ENCODE measurements around the gene IFNL3.

IFNL3 gene

DNA sequence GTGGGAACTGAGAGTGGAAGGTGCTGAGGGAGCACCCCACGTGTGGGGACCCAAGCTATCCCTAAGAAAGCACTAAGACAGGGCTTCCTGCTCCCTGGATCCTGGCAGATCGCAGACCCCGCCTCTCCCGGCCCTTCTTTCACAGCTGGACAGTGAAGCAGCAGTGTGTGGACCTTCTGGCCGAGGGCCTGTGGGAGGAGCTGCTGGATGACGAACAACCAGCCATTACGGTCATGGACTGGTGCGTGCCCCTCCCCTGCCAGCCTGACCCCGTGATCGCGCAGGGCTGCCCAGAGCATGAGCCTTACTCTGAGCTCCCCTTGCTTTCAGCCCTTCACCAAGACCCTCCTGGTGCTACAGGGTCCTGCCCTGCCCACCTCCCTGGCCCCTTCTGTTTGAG lies 45.8 kb downstream of the IFNL3 start:
- no peak overlapping the region for H3K27ac ChIP-seq
- TF ChIP-seq, protein P1, sequence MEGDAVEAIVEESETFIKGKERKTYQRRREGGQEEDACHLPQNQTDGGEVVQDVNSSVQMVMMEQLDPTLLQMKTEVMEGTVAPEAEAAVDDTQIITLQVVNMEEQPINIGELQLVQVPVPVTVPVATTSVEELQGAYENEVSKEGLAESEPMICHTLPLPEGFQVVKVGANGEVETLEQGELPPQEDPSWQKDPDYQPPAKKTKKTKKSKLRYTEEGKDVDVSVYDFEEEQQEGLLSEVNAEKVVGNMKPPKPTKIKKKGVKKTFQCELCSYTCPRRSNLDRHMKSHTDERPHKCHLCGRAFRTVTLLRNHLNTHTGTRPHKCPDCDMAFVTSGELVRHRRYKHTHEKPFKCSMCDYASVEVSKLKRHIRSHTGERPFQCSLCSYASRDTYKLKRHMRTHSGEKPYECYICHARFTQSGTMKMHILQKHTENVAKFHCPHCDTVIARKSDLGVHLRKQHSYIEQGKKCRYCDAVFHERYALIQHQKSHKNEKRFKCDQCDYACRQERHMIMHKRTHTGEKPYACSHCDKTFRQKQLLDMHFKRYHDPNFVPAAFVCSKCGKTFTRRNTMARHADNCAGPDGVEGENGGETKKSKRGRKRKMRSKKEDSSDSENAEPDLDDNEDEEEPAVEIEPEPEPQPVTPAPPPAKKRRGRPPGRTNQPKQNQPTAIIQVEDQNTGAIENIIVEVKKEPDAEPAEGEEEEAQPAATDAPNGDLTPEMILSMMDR (IDR thresholded peaks at IDR 0.05) = no peak
- TF ChIP-seq ZFX (IDR thresholded peaks at IDR 0.05; ENCODE audit: borderline replicate concordance) = no peak

DNA sequence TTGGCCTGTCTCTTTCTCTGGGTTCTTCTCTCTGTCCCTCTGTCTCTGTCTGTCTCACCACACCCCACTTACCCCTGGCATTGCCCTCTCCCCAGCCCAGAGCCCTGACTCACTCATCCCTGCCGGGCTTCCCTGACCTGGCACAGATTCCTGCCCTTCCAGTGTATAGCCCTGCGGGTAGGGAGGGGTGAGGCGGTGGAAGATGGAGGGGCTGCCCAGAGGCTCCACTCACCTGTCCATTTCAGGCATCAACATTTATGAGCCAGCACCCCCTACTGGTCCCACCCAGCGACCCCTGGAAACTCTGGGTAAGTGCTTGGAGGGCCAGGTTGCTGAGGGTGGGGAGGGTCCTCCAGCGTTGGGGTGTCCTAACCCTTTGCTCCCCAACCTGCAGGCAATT lies 47.0 kb downstream of the IFNL3 start:
- no peak for TF ChIP-seq ZFX (IDR thresholded peaks at IDR 0.05; ENCODE audit: borderline replicate concordance)
- TF ChIP-seq, protein P1 (IDR thresholded peaks at IDR 0.05) = no peak
- H3K27ac ChIP-seq = no peak overlapping the region

DNA sequence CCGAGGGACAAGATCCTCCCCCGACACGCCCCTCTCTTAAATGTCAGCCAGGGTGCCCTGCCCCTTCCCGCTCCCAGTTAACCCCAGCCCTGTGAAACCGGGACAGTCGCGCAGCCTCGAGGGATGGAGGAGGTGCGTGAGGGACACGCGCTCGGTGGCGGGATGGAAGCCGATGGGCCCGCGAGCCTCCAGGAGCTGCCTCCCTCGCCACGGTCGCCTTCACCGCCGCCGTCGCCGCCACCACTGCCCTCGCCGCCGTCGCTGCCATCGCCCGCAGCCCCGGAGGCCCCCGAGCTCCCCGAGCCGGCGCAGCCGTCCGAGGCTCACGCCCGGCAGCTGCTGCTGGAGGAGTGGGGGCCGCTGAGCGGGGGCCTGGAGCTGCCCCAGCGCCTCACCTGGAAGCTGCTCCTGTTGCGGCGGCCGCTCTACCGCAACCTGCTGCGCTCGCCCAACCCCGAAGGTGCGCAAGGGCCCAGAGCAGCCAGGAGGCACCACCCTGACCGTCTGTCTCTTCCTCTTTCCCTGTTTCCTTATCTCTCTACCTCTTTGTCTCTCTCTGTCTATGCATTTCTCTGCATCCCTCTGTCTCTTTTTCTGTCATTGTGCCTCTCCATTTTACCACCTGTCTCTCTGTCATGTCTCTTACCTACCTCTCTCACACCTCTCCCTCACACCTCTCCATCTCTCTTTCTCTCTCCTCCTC lies 47.8 kb downstream of the IFNL3 start, which contains the start of gene NCCRP1:
Gene NCCRP1, plus strand, starts transcription at position 105 of the 703 bp plus-strand sequence. Its CDS starts 19 bp downstream, at position 124.
- no peak for TF ChIP-seq ZFX (IDR thresholded peaks at IDR 0.05; ENCODE audit: borderline replicate concordance)
- TF ChIP-seq, protein P1 (IDR thresholded peaks at IDR 0.05) = no peak
- no peak within 1 kb of the TSS for H3K27ac ChIP-seq

DNA sequence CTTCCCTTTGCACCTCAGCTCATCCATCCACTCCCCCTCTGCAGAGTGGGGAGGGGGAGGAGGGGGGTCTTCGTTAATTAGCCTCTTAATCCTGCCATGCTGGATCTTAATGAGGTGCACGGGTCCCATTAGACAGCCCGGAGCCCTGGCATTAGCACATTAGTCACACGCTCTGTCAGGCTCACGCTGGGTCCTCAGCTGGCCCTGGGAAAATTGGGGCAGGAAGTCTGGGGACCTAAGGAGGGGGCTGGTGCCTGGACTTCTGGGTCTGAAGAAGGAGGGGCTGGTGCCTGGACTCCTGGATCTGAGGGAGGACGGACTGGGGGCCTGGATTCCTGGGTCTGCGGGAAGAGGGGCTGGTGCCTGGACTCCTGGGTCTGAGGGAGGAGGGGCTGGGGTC lies 48.5 kb downstream of the IFNL3 start:
- H3K27ac ChIP-seq = no peak overlapping the region
- TF ChIP-seq ZFX (IDR thresholded peaks at IDR 0.05; ENCODE audit: borderline replicate concordance) = no peak
- TF ChIP-seq, protein P1 (IDR thresholded peaks at IDR 0.05) = no peak

DNA sequence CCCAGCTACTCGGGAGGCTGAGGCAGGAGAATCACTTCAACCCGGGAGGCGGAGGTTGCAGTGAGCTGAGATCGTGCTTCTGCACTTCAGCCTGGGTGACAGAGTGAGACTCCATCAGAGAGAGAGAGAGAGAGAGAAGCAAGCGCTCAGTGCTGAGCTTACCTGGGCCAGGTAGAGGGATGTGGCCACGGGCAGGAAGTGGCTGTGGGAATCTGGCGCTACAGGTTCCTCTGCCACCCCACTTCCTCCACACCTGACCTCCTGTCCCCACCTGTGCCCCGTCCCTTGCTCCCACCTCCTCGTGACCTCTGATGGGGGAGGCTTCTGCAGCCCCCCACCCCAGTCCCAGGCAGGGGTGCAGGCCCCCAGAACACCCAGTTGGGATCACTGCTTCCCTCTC lies 49.1 kb downstream of the IFNL3 start:
- no peak overlapping the region for H3K27ac ChIP-seq
- no peak for TF ChIP-seq ZFX (IDR thresholded peaks at IDR 0.05; ENCODE audit: borderline replicate concordance)
- TF ChIP-seq, protein P1 (IDR thresholded peaks at IDR 0.05) = no peak

DNA sequence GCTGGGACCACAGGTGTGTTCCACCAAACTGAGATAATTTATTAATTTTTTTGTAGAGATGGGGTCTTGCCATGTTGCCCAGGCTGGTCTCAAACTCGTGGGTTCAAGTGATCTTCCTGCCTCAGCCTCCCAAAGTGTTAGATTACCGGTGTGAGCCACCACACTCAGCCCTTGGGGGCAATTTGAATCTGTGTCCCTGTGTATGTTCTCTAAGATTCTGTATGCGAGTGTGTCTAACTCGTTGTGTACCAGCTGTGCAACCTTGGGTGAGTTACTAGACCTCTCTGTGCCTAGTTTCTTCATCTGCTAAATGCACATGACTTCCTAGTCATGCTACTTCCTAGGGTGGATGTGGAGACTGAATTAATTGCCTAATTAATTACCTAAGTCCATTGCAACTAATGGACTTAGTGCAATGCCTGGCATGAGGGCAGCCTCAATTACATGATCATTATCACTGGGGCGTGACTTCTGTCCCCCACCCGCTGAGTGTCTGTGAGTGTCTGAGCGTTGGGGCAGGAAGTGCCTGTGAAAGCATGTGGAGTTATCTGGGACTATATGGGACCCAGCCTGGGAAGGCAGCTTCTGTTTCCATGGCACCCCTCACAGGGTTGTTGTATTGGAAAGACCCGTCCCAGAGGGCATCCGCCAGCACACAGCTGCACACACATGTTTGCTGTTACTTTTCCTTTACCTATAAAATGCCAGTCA lies 49.8 kb downstream of the IFNL3 start:
- H3K27ac ChIP-seq = no peak overlapping the region
- TF ChIP-seq ZFX (IDR thresholded peaks at IDR 0.05; ENCODE audit: borderline replicate concordance) = no peak
- TF ChIP-seq, protein P1 (IDR thresholded peaks at IDR 0.05) = no peak

DNA sequence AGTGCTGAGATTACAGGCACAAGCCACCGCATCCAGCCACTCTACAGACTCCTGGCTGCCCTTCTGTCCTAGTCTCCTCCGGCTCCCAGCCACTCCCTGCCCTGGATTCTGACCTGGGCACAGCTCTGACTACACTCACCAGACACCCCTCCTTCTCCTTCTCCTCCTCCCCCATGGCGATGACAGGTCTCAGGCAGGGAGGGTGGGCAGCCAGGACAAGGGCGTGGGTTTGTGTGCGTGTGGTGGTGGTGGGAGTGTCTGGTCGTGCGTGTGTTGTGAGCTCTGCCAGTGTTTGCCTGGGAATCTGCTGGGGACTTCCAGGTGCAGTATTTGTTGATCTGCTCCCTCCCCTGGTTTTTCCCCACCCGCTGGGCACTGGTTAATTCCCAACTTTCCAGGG lies 51.0 kb downstream of the IFNL3 start:
- TF ChIP-seq ZFX (IDR thresholded peaks at IDR 0.05; ENCODE audit: borderline replicate concordance) = no peak
- TF ChIP-seq, protein P1 (IDR thresholded peaks at IDR 0.05) = no peak
- no peak overlapping the region for H3K27ac ChIP-seq

All from 22Rv1 (cell line).